MM.1S (cell line): ENCODE measurements around the gene AARS1.

Experiments
- EZH2 ChIP-seq: fragments of 300-600 bp; sonication (generic); optimal IDR thresholded peaks from 2 replicates; pipeline ENCODE3; 2017; ENCODE audit warnings: low read depth, mild to moderate bottlenecking, antibody characterized with exemption, low read length, mixed read lengths
- EZH2phosphoT487 ChIP-seq: fragments of 300-600 bp; sonication (generic); IDR thresholded peaks from 2 replicates; pipeline ENCODE4 v1.6.1; 2018; ENCODE audit warnings: antibody characterized with exemption, low read length
- TF ChIP-seq, protein P1 (sequence below): fragments of 300-600 bp; sonication (generic); IDR thresholded peaks from 2 replicates; pipeline ENCODE4 v1.5.1; 2016; ENCODE audit warnings: antibody characterized with exemption, low read length, mixed read lengths

DNA sequence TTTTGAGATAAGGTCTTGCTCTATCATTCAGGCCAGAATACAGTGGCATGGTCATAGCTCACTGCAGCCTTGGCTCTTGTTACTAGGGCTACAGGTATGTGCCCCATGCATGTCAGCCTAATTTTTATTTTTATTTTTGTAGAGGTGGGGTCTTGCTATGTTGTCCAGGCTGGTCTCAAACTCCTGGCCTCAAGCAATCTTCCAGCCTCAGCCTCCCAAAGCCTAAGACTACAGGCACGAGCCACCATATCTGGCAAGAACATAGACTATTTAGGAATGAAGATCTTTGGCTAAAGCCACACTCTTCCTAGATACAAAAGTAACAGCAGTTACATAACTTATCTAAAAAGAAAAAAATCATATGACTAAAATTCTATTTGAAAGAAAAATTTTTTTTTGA lies 41.8 kb upstream of the AARS1 start:
- TF ChIP-seq, protein P1, sequence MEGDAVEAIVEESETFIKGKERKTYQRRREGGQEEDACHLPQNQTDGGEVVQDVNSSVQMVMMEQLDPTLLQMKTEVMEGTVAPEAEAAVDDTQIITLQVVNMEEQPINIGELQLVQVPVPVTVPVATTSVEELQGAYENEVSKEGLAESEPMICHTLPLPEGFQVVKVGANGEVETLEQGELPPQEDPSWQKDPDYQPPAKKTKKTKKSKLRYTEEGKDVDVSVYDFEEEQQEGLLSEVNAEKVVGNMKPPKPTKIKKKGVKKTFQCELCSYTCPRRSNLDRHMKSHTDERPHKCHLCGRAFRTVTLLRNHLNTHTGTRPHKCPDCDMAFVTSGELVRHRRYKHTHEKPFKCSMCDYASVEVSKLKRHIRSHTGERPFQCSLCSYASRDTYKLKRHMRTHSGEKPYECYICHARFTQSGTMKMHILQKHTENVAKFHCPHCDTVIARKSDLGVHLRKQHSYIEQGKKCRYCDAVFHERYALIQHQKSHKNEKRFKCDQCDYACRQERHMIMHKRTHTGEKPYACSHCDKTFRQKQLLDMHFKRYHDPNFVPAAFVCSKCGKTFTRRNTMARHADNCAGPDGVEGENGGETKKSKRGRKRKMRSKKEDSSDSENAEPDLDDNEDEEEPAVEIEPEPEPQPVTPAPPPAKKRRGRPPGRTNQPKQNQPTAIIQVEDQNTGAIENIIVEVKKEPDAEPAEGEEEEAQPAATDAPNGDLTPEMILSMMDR: no peak
- TF ChIP-seq EZH2 (no peak), EZH2phosphoT487 (no peak)
